RWPE2 (cell line): ENCODE results near the gene KAT2A.

Source experiments
- ATAC-seq: fragments of 200-7000 bp; cut with Tn5 transposase; 3 replicates; pipeline ENCODE4 v1.9.1; 2021; ENCODE audit warnings: low read depth
- DNase-seq: peaks from one replicate; pipeline ENCODE4 v3.0.0-alpha.2; 2020; ENCODE audit warnings: low spot score
- H3K27ac ChIP-seq: fragments of 450-650 bp; 2 replicates; pipeline ENCODE4 v1.5.1; 2017; ENCODE audit warnings: mild to moderate bottlenecking; ENCODE audit not compliant: poor library complexity, severe bottlenecking
- H3K27me3 ChIP-seq: fragments of 250-450 bp; sonication (Bioruptor Pico); 2 replicates; pipeline ENCODE4 v1.5.1; 2021; ENCODE audit warnings: mild to moderate bottlenecking, moderate library complexity; ENCODE audit not compliant: insufficient read depth, poor library complexity, severe bottlenecking
- H3K36me3 ChIP-seq: fragments of 250-450 bp; sonication (Bioruptor Pico); 2 replicates; pipeline ENCODE4 v1.5.1; 2020; ENCODE audit warnings: low read depth, mild to moderate bottlenecking, moderate library complexity
- H3K4me1 ChIP-seq: fragments of 250-450 bp; sonication (Bioruptor Pico); 2 replicates; pipeline ENCODE4 v1.5.1; 2021; ENCODE audit warnings: mild to moderate bottlenecking, moderate library complexity; ENCODE audit not compliant: insufficient read depth, poor library complexity, severe bottlenecking
- H3K4me3 ChIP-seq: fragments of 250-450 bp; sonication (Bioruptor Pico); 2 replicates; pipeline ENCODE4 v1.5.1; 2021; ENCODE audit warnings: mild to moderate bottlenecking, moderate library complexity; ENCODE audit not compliant: severe bottlenecking
- H3K9me3 ChIP-seq: fragments of 250-450 bp; sonication (Bioruptor Pico); 2 replicates; pipeline ENCODE4 v1.5.1; 2021; ENCODE audit warnings: mild to moderate bottlenecking, moderate library complexity; ENCODE audit not compliant: severe bottlenecking
- CTCF ChIP-seq: fragments of 450-650 bp; IDR thresholded peaks from one replicate; pipeline ENCODE4 v1.5.1; 2017; ENCODE audit warnings: mild to moderate bottlenecking, moderate library complexity; ENCODE audit not compliant: poor library complexity, severe bottlenecking

KAT2A gene

GRCh38 chr17:42129109-42129837 is 8.1 kb upstream of the KAT2A start:
- ATAC-seq (no peak), DNase-seq (no peak)
- peaks cover 55% of the 10 kb centered on the region for H3K36me3 ChIP-seq
- H3K4me3 ChIP-seq = no peak overlapping the region
- no peak overlapping the region for H3K27ac ChIP-seq
- peaks cover 16% of the 10 kb centered on the region for H3K4me1 ChIP-seq
- H3K27me3 ChIP-seq = no peaks in the 10 kb centered on the region
- no peak for TF ChIP-seq CTCF
- H3K9me3 ChIP-seq = no peaks in the 10 kb centered on the region

GRCh38 chr17:42127414-42127813 is 6.2 kb upstream of the KAT2A start:
- no peaks in the 10 kb centered on the region for H3K27me3 ChIP-seq
- no peaks in the 10 kb centered on the region for H3K4me1 ChIP-seq
- ATAC-seq = no peak
- no peak overlapping the region for H3K27ac ChIP-seq
- H3K9me3 ChIP-seq = no peaks in the 10 kb centered on the region
- no peak overlapping the region for H3K4me3 ChIP-seq
- DNase-seq = no peak
- H3K36me3 ChIP-seq = peaks cover 51% of the 10 kb centered on the region
- TF ChIP-seq CTCF = no peak

GRCh38 chr17:42126836-42127235 is 5.7 kb upstream of the KAT2A start:
- DNase-seq (no peak), ATAC-seq (no peak)
- Histone ChIP-seq H3K9me3 (no peaks in the 10 kb centered on the region), H3K36me3 (peaks cover 51% of the 10 kb centered on the region), H3K4me1 (no peaks in the 10 kb centered on the region), H3K4me3 (no peak overlapping the region), H3K27ac (no peak overlapping the region), H3K27me3 (no peaks in the 10 kb centered on the region)
- TF ChIP-seq CTCF = no peak

GRCh38 chr17:42125565-42125964 is 4.4 kb upstream of the KAT2A start:
- DNase-seq (no peak), ATAC-seq (no peak)
- no peaks in the 10 kb centered on the region for H3K4me1 ChIP-seq
- peaks cover 41% of the 10 kb centered on the region for H3K36me3 ChIP-seq
- no peaks in the 10 kb centered on the region for H3K9me3 ChIP-seq
- no peaks in the 10 kb centered on the region for H3K27me3 ChIP-seq
- H3K4me3 ChIP-seq = no peak overlapping the region
- no peak for TF ChIP-seq CTCF
- H3K27ac ChIP-seq = no peak overlapping the region

- no peak overlapping the region for H3K27ac ChIP-seq
- no peak for TF ChIP-seq CTCF
- H3K4me3 ChIP-seq = no peak overlapping the region
- ATAC-seq (no peak), DNase-seq (no peak)
- peaks cover 7% of the 10 kb centered on the region for H3K4me1 ChIP-seq
- H3K9me3 ChIP-seq = no peaks in the 10 kb centered on the region
- H3K27me3 ChIP-seq = no peaks in the 10 kb centered on the region
- peaks cover 28% of the 10 kb centered on the region for H3K36me3 ChIP-seq
These were observed 3.1 kb upstream of the KAT2A start for GRCh38 chr17:42124256-42124655.
